Measurements from ENCODE around the gene SLC1A2.

- TF ChIP-seq CTCF (IDR thresholded peaks at IDR 0.05; ENCODE audit: insufficient read depth, low read length) (no peak), SPI1 (IDR thresholded peaks at IDR 0.05; ENCODE audit: borderline replicate concordance, low read depth) (no peak)
These were observed 102.1 kb downstream of the SLC1A2 start for GRCh38 chr11:35317253-35317652.
